Umbilical cord (tissue), 2 donors: ENCODE measurements around the gene RNF150. TPM values are rescaled to one million over a fixed set of nuclear protein-coding genes. Genes with fewer than 3 reads are reported as not detected.

Experiments
- DNase-seq: peaks from one replicate; pipeline ENCODE4 v3.0.0-alpha.2; 2015; ENCODE audit warnings: low spot score
- total RNA-seq: library from RNA; depleted of rRNA; stranded (reverse); fragments of >200 nt; gene quantifications from one replicate; pipeline ENCODE4 v1.2.3, GENCODE V29; 2014; ENCODE audit warnings: low replicate concordance; ENCODE audit not compliant: insufficient read depth

Gene RNF150
- total RNA-seq, 1 donor from 2014 or later = 8.7 TPM

- DNase-seq = no peak
Measured at GRCh38 chr4:140986045-140986444, 147.2 kb downstream of the RNF150 start.

- DNase-seq = no peak
Measured at GRCh38 chr4:140982613-140983340, 150.5 kb downstream of the RNF150 start.

- DNase-seq = no peak
Measured at GRCh38 chr4:140980426-140981200, 152.7 kb downstream of the RNF150 start.

- DNase-seq = no peak
Measured at GRCh38 chr4:140976768-140977167, 156.5 kb downstream of the RNF150 start.

- no peak for DNase-seq
Measured at GRCh38 chr4:140971077-140971792, 162.0 kb downstream of the RNF150 start.

GRCh38 chr4:140969296-140969695 lies 164.0 kb downstream of the RNF150 start:
- DNase-seq = no peak

GRCh38 chr4:140968371-140968770 lies 164.9 kb downstream of the RNF150 start:
- DNase-seq = no peak

- DNase-seq = no peak
Measured at GRCh38 chr4:140963883-140964282, 169.4 kb downstream of the RNF150 start.

GRCh38 chr4:140955641-140956040 lies 177.6 kb downstream of the RNF150 start:
- no peak for DNase-seq

GRCh38 chr4:140952717-140953116 lies 180.6 kb downstream of the RNF150 start:
- DNase-seq = no peak

GRCh38 chr4:140947506-140947905 lies 185.8 kb downstream of the RNF150 start:
- no peak for DNase-seq

GRCh38 chr4:140945106-140945505 lies 188.2 kb downstream of the RNF150 start:
- DNase-seq = no peak

GRCh38 chr4:140944572-140944971 lies 188.7 kb downstream of the RNF150 start:
- peak; percentile 87 for DNase-seq

- no peak for DNase-seq
Measured at GRCh38 chr4:140944199-140944515, 189.1 kb downstream of the RNF150 start.

- DNase-seq = peak; percentile 55
Measured at GRCh38 chr4:140943486-140944198, 189.6 kb downstream of the RNF150 start.

GRCh38 chr4:140940589-140940988 lies 192.7 kb downstream of the RNF150 start:
- no peak for DNase-seq

GRCh38 chr4:140937866-140938265 lies 195.4 kb downstream of the RNF150 start:
- no peak for DNase-seq

GRCh38 chr4:140935254-140935653 lies 198.0 kb downstream of the RNF150 start:
- peak; percentile 58 for DNase-seq

- no peak for DNase-seq
Measured at GRCh38 chr4:140932501-140933045, 200.7 kb downstream of the RNF150 start.

- no peak for DNase-seq
Measured at GRCh38 chr4:140931911-140932310, 201.4 kb downstream of the RNF150 start.

- DNase-seq = no peak
Measured at GRCh38 chr4:140930557-140930956, 202.7 kb downstream of the RNF150 start.

- DNase-seq = no peak
Measured at GRCh38 chr4:140930011-140930410, 203.3 kb downstream of the RNF150 start.
